Fibroblast of lung (primary cell): ENCODE data around the gene RAMAC. TPM values are rescaled to one million over a fixed set of nuclear protein-coding genes. Genes with fewer than 3 reads are reported as not detected.
A peak's percentile ranks its signal among the peaks of the same experiment; 100 is the strongest.

Experiments used
- DNase-seq, 2 donors: peaks; one replicate each; pipeline versions ENCODE4 v3.0.0 to v3.0.0-alpha.2; 2010; ENCODE audit warnings: low read depth in 2 of 2
- H2AFZ ChIP-seq: 2 replicates; pipeline ENCODE4 v1.5.1; 2012; ENCODE audit warnings: low read length, control low read depth, inconsistent platforms
- H3K27ac ChIP-seq: 2 replicates; pipeline ENCODE4 v1.5.1; 2011; ENCODE audit warnings: low read length, control low read depth; ENCODE audit not compliant: insufficient read depth
- H3K27me3 ChIP-seq: 2 replicates; pipeline ENCODE4 v1.5.1; 2011; ENCODE audit warnings: mild to moderate bottlenecking, low read length; ENCODE audit not compliant: control insufficient read depth, insufficient read depth
- H3K36me3 ChIP-seq: 2 replicates; pipeline ENCODE4 v1.5.1; 2011; ENCODE audit warnings: low read length; ENCODE audit not compliant: control insufficient read depth, insufficient read depth
- H3K4me1 ChIP-seq: 2 replicates; pipeline ENCODE4 v1.5.1; 2011; ENCODE audit warnings: low read length; ENCODE audit not compliant: control insufficient read depth, insufficient read depth; ENCODE audit errors: extremely low read depth
- H3K4me2 ChIP-seq: 2 replicates; pipeline ENCODE4 v1.5.1; 2011; ENCODE audit warnings: low read length, control low read depth; ENCODE audit not compliant: insufficient read depth; ENCODE audit errors: extremely low read depth
- H3K4me3 ChIP-seq, 4 experiments: fragments of 200-600 bp in 1 of 4; sonication (generic) in 1 of 4; replicated peaks in 1 of 4; 2 replicates each; pipeline ENCODE4 v1.5.1; 2011 to 2016; ENCODE audit warnings: low read length in 4 of 4, low read depth in 3 of 4, mild to moderate bottlenecking in 3 of 4, control low read depth in 2 of 4, inconsistent platforms in 1 of 4, mixed read lengths in 1 of 4; ENCODE audit not compliant: insufficient read depth in 1 of 4; ENCODE audit errors: control extremely low read depth in 1 of 4
- H3K79me2 ChIP-seq: 2 replicates; pipeline ENCODE4 v1.5.1; 2012; ENCODE audit warnings: mild to moderate bottlenecking, low read length, inconsistent platforms; ENCODE audit not compliant: control insufficient read depth, insufficient read depth
- H3K9ac ChIP-seq: 2 replicates; pipeline ENCODE4 v1.5.1; 2011; ENCODE audit warnings: mild to moderate bottlenecking, low read length, control low read depth; ENCODE audit not compliant: insufficient read depth
- H3K9me3 ChIP-seq: 2 replicates; pipeline ENCODE4 v1.5.1; 2012; ENCODE audit warnings: low read depth, low read length; ENCODE audit not compliant: control insufficient read depth, insufficient read depth
- H4K20me1 ChIP-seq: 2 replicates; pipeline ENCODE4 v1.5.1; 2011; ENCODE audit warnings: low read length; ENCODE audit not compliant: control insufficient read depth, insufficient read depth; ENCODE audit errors: extremely low read depth
- CTCF ChIP-seq, 2 donors: IDR thresholded peaks in 1 of 2; conservative IDR thresholded peaks in 1 of 2; 1 replicate in 1 of 2; 2 replicates in 1 of 2; pipeline ENCODE4 v1.5.1; 2011 to 2012; ENCODE audit warnings: low read length in 2 of 2, control low read depth in 1 of 2, inconsistent platforms in 1 of 2, low read depth in 1 of 2, mild to moderate bottlenecking in 1 of 2
- EZH2 ChIP-seq: IDR thresholded peaks from 2 replicates; pipeline ENCODE4 v1.5.1; 2012; ENCODE audit warnings: low read length, control low read depth, mild to moderate bottlenecking; ENCODE audit errors: missing control alignments
- polyA plus RNA-seq, 2 donors: library from polyadenylated mRNA; depleted of rRNA in 1 of 2; stranded (reverse) in 1 of 2; unstranded in 1 of 2; fragments of >200 nt; gene quantifications; 2 replicates each; pipeline ENCODE4 v1.2.1, GENCODE V29; 2011 to 2012; ENCODE audit warnings: missing spikeins in 1 of 2
- total RNA-seq: library from RNA; depleted of rRNA; stranded (reverse); fragments of >200 nt; gene quantifications from 2 replicates; pipeline ENCODE4 v1.2.1, GENCODE V29; 2014

RAMAC gene
- total and polyA plus RNA-seq, 2 donors (not counting 1 experiment from before 2014, with no cell fraction given), result 26.6 to 34.3 TPM

GRCh38 chr15:82952158-82953081 lies 33.6 kb upstream of the RAMAC start, which contains the start of gene HOMER2:
HOMER2 (minus strand) TSS chr15:82952720; CDS start chr15:82952535, 185 bp downstream.
- H3K4me2 ChIP-seq, result peak within 1 kb of the TSS; percentile 80
- peaks cover 3% of the 10 kb centered on the region for H3K27me3 ChIP-seq
- H3K36me3 ChIP-seq, result no peaks in the 10 kb centered on the region
- H3K9me3 ChIP-seq, result no peaks in the 10 kb centered on the region
- H4K20me1 ChIP-seq, result no peaks in the 10 kb centered on the region
- no peak within 1 kb of the TSS for H3K9ac ChIP-seq
- TF ChIP-seq EZH2 (no peak), CTCF (conservative IDR thresholded peaks at IDR 0.05 in 1 of 2, IDR thresholded peaks at IDR 0.05 in 1 of 2; ENCODE audit: low read depth in 1 of 2, low read length in 2 of 2) (no peak)
- no peak within 1 kb of the TSS for H3K27ac ChIP-seq
- no peaks in the 10 kb centered on the region for H3K4me1 ChIP-seq
- H3K79me2 ChIP-seq, result no peaks in the 10 kb centered on the region
- peak in 1 of 2 donors; percentile 31 for DNase-seq
- H3K4me3 ChIP-seq, result peak within 1 kb of the TSS in 3 of 4 experiments; percentile 26 to 48 (median 29)
- H2AFZ ChIP-seq, result no peak within 1 kb of the TSS

GRCh38 chr15:82958638-82959037 lies 27.4 kb upstream of the RAMAC start:
- no peaks in the 10 kb centered on the region for H3K36me3 ChIP-seq
- H3K4me2 ChIP-seq, result no peak overlapping the region
- no peak overlapping the region for H3K27ac ChIP-seq
- DNase-seq, result no peak
- no peak overlapping the region for H2AFZ ChIP-seq
- H3K79me2 ChIP-seq, result no peaks in the 10 kb centered on the region
- no peaks in the 10 kb centered on the region for H3K27me3 ChIP-seq
- TF ChIP-seq CTCF (conservative IDR thresholded peaks at IDR 0.05 in 1 of 2, IDR thresholded peaks at IDR 0.05 in 1 of 2; ENCODE audit: low read depth in 1 of 2, low read length in 2 of 2), result no peak
- no peak for TF ChIP-seq EZH2
- no peak overlapping the region for H3K9ac ChIP-seq
- no peaks in the 10 kb centered on the region for H4K20me1 ChIP-seq
- H3K9me3 ChIP-seq, result no peaks in the 10 kb centered on the region
- no peak overlapping the region for H3K4me3 ChIP-seq
- no peaks in the 10 kb centered on the region for H3K4me1 ChIP-seq

DNA sequence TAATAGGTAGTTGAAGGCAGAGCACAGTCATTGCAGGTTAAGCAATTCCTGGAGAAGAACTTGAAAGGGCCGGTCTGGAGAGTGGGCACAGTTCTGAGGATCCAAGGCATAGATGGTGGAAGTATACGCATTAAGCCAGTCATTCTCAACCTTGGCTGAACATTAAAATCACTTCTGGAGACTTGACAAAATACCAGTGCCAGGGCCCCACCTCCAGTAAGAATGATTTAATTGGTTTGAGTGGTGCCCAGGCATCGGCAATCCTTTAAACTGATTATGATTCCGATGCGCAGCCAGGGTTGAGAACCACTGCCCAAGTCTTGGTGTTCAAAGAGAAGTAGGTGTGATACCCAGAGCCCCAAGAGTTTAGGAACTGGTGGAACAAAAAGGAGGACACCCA lies 26.6 kb upstream of the RAMAC start:
- Histone ChIP-seq H3K36me3 (no peaks in the 10 kb centered on the region), H3K4me1 (no peaks in the 10 kb centered on the region), H4K20me1 (no peaks in the 10 kb centered on the region), H3K4me3 (no peak overlapping the region), H3K79me2 (no peaks in the 10 kb centered on the region), H3K27me3 (no peaks in the 10 kb centered on the region), H3K9ac (no peak overlapping the region), H3K4me2 (no peak overlapping the region), H2AFZ (no peak overlapping the region), H3K9me3 (no peaks in the 10 kb centered on the region), H3K27ac (no peak overlapping the region)
- no peak for DNase-seq
- TF ChIP-seq EZH2 (no peak), CTCF (conservative IDR thresholded peaks at IDR 0.05 in 1 of 2, IDR thresholded peaks at IDR 0.05 in 1 of 2; ENCODE audit: low read depth in 1 of 2, low read length in 2 of 2) (no peak)
